Activated T-cell treated with anti-CD3 and anti-CD28 coated beads for 1 hour (primary cell): ENCODE results near the gene NKAPD1.
"Not testable (repeated sequence)": the region's sequence is repeated elsewhere in the genome, so short reads cannot be mapped to it uniquely, and the experiment has no call there.

Experiments used
- DNase-seq: peaks from one replicate; pipeline ENCODE4 v3.0.0-alpha.2; 2020; ENCODE audit warnings: low read depth

Gene NKAPD1

GRCh38 chr11:112086422-112087191 lies 12.5 kb downstream of the NKAPD1 start, which contains the start of the genes SDHD and TIMM8B:
SDHD (plus strand) TSS chr11:112086873; CDS start chr11:112086908, 35 bp downstream.
TIMM8B (minus strand) TSS chr11:112086756; CDS start chr11:112086723, 33 bp downstream.
- peak; percentile 95 for DNase-seq

GRCh38 chr11:112087212-112087611 lies 13.1 kb downstream of the NKAPD1 start:
- no peak for DNase-seq

- DNase-seq: not testable (repeated sequence)
These were observed 21.2 kb downstream of the NKAPD1 start for GRCh38 chr11:112095302-112095701.

- no peak for DNase-seq
These were observed 22.1 kb downstream of the NKAPD1 start for GRCh38 chr11:112096194-112096593.

GRCh38 chr11:112097734-112098528 lies 23.8 kb downstream of the NKAPD1 start:
- no peak for DNase-seq

- DNase-seq: no peak
These were observed 26.4 kb downstream of the NKAPD1 start for GRCh38 chr11:112100462-112100861.

- no peak for DNase-seq
These were observed 29.3 kb downstream of the NKAPD1 start for GRCh38 chr11:112103446-112103845.

GRCh38 chr11:112106070-112106469 lies 32.0 kb downstream of the NKAPD1 start:
- DNase-seq: no peak

- DNase-seq: no peak
These were observed 39.7 kb downstream of the NKAPD1 start for GRCh38 chr11:112113539-112114457.

- DNase-seq: no peak
These were observed 40.4 kb downstream of the NKAPD1 start for GRCh38 chr11:112114460-112114859.

- DNase-seq: no peak
These were observed 41.3 kb downstream of the NKAPD1 start for GRCh38 chr11:112115386-112115785.

- no peak for DNase-seq
These were observed 44.1 kb downstream of the NKAPD1 start for GRCh38 chr11:112118176-112118575.

GRCh38 chr11:112121981-112122615 lies 48.0 kb downstream of the NKAPD1 start:
- DNase-seq: no peak

- no peak for DNase-seq
These were observed 49.0 kb downstream of the NKAPD1 start for GRCh38 chr11:112123129-112123528.

- DNase-seq: no peak
These were observed 53.0 kb downstream of the NKAPD1 start for GRCh38 chr11:112127056-112127455.

GRCh38 chr11:112128483-112129121 lies 54.5 kb downstream of the NKAPD1 start:
- DNase-seq: no peak

GRCh38 chr11:112129656-112130055 lies 55.6 kb downstream of the NKAPD1 start:
- DNase-seq: no peak

GRCh38 chr11:112132737-112133136 lies 58.6 kb downstream of the NKAPD1 start:
- no peak for DNase-seq

- DNase-seq: no peak
These were observed 60.4 kb downstream of the NKAPD1 start for GRCh38 chr11:112134473-112134872.
